IPS-15b (cell line): ENCODE results near the gene ANKH.

Experiments used
- H3K27me3 ChIP-seq: one replicate; pipeline ENCODE4 v1.6.1; 2013; ENCODE audit warnings: low read length; ENCODE audit not compliant: control insufficient read depth, insufficient read depth
- H3K36me3 ChIP-seq: one replicate; pipeline ENCODE4 v1.6.1; 2013; ENCODE audit warnings: low read length; ENCODE audit not compliant: control insufficient read depth, insufficient read depth
- H3K4me1 ChIP-seq: one replicate; pipeline ENCODE4 v1.6.1; 2013; ENCODE audit warnings: mild to moderate bottlenecking, low read length; ENCODE audit not compliant: control insufficient read depth, insufficient read depth
- H3K4me3 ChIP-seq: one replicate; pipeline ENCODE4 v1.5.1; 2013; ENCODE audit warnings: low read depth, low read length
- H3K9ac ChIP-seq: one replicate; pipeline ENCODE4 v1.6.1; 2013; ENCODE audit warnings: low read depth, mild to moderate bottlenecking, low read length
- H3K9me3 ChIP-seq: one replicate; pipeline ENCODE4 v1.6.1; 2013; ENCODE audit warnings: mild to moderate bottlenecking, low read length; ENCODE audit not compliant: control insufficient read depth, insufficient read depth

ANKH gene

GRCh38 chr5:14762549-14763216, 108.9 kb downstream of the ANKH start:
- Histone ChIP-seq H3K9ac (no peak overlapping the region), H3K9me3 (no peaks in the 10 kb centered on the region), H3K4me3 (no peak overlapping the region), H3K4me1 (no peaks in the 10 kb centered on the region), H3K36me3 (no peaks in the 10 kb centered on the region), H3K27me3 (no peaks in the 10 kb centered on the region)

GRCh38 chr5:14760548-14761002, 111.0 kb downstream of the ANKH start:
- H3K4me3 ChIP-seq: no peak overlapping the region
- H3K9ac ChIP-seq: no peak overlapping the region
- H3K4me1 ChIP-seq: no peaks in the 10 kb centered on the region
- H3K36me3 ChIP-seq: no peaks in the 10 kb centered on the region
- H3K9me3 ChIP-seq: no peaks in the 10 kb centered on the region
- no peaks in the 10 kb centered on the region for H3K27me3 ChIP-seq

DNA sequence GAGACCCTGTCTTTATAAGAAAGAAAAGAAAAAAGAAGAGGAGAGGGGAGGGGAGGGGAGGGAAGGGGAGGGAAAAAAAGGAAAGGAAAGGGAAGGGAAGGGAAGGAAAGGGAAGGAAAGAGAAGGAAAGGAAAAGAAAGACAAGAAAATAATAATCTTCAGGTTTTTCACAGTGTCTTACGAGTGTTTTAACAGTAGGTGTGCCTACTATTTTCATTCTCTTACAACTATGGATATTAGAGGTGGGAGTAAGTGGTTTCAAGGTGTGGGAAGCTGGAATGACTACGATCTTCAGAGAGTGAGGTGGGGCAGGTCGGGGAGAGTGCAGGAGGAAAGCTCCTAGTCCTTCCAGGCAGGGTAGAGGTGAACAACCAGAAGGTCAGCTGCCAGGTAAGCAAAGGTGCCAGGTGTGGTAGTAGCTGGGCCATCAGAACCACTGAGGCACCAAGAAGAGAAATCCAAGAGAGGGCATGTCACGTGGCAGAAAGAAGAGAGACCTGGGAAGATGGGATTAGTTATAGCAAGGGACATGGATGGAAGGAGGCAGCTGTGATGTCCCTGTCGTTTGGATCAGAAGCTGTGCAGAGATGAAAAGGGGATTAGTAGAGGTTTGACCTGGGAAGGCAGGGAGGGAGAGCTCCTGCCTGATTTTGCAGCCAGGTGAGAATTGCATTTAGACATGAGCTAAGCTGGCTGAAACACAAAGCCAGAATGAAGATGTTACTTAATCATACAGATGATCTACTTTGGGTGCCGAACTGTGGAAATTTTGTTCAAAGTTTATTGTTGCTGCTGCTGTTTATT, 111.6 kb downstream of the ANKH start:
- Histone ChIP-seq H3K9me3 (no peaks in the 10 kb centered on the region), H3K27me3 (no peaks in the 10 kb centered on the region), H3K9ac (no peak overlapping the region), H3K36me3 (no peaks in the 10 kb centered on the region), H3K4me1 (no peaks in the 10 kb centered on the region), H3K4me3 (no peak overlapping the region)

GRCh38 chr5:14757850-14758249, 113.7 kb downstream of the ANKH start:
- Histone ChIP-seq H3K9me3 (no peaks in the 10 kb centered on the region), H3K4me1 (no peaks in the 10 kb centered on the region), H3K27me3 (no peaks in the 10 kb centered on the region), H3K36me3 (no peaks in the 10 kb centered on the region), H3K9ac (no peak overlapping the region), H3K4me3 (no peak overlapping the region)

DNA sequence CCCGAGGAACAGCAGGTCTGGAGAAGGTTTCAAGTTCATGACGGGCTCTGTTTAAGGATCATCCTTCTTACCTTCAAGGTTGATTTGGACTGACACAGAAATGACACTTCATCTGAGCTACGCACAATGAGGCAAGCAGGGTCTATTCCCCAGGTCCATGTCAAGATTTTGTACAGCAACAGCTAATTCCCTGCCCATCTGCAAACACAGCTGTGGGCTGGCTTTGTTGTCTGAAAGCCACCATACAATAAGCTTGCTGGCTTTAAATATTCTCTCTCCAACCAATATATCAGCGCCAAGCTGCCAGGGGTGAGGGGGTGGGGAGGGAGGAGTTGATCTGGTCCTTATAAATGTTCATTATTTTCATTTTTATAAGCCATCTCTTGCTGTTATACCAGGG, 115.1 kb downstream of the ANKH start:
- no peaks in the 10 kb centered on the region for H3K36me3 ChIP-seq

GRCh38 chr5:14753947-14754346, 117.6 kb downstream of the ANKH start:
- no peaks in the 10 kb centered on the region for H3K9me3 ChIP-seq
- H3K27me3 ChIP-seq: no peaks in the 10 kb centered on the region
- H3K4me1 ChIP-seq: no peaks in the 10 kb centered on the region
- H3K9ac ChIP-seq: no peak overlapping the region
- H3K36me3 ChIP-seq: no peaks in the 10 kb centered on the region
- H3K4me3 ChIP-seq: no peak overlapping the region

More for the DNA sequence above, 115.1 kb downstream of the ANKH start:
- Histone ChIP-seq H3K27me3 (no peaks in the 10 kb centered on the region), H3K4me3 (no peak overlapping the region), H3K9me3 (no peaks in the 10 kb centered on the region), H3K4me1 (no peaks in the 10 kb centered on the region), H3K9ac (no peak overlapping the region)

GRCh38 chr5:14753292-14753691, 118.3 kb downstream of the ANKH start:
- no peaks in the 10 kb centered on the region for H3K4me1 ChIP-seq
- H3K27me3 ChIP-seq: no peaks in the 10 kb centered on the region
- no peak overlapping the region for H3K4me3 ChIP-seq
- H3K9ac ChIP-seq: no peak overlapping the region
- H3K36me3 ChIP-seq: no peaks in the 10 kb centered on the region
- H3K9me3 ChIP-seq: no peaks in the 10 kb centered on the region

GRCh38 chr5:14752497-14753071, 119.0 kb downstream of the ANKH start:
- H3K9me3 ChIP-seq: no peaks in the 10 kb centered on the region
- H3K4me1 ChIP-seq: no peaks in the 10 kb centered on the region
- H3K27me3 ChIP-seq: no peaks in the 10 kb centered on the region
- no peak overlapping the region for H3K4me3 ChIP-seq
- H3K36me3 ChIP-seq: no peaks in the 10 kb centered on the region
- H3K9ac ChIP-seq: no peak overlapping the region

DNA sequence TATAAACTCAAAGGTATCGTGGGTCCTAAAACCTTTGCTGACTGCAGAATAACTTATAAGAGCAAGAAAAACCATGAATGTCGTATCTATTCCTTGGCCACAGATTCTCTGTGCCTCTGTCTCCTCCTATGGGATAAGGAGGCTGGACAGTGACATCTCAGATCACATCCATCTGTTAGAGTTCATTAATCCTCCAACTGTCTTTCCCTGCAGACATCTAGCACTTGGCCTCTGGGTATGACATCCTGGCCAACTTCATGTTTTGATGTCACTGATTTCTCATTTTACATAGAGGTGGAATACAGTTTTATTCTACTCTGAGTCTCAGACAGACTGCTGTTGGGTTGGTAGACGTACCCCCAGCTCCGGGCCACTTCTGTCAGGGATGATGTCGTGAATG, 120.9 kb downstream of the ANKH start:
- H3K4me3 ChIP-seq: no peak overlapping the region
- H3K4me1 ChIP-seq: no peaks in the 10 kb centered on the region
- H3K9me3 ChIP-seq: no peaks in the 10 kb centered on the region
- no peaks in the 10 kb centered on the region for H3K36me3 ChIP-seq
- H3K27me3 ChIP-seq: no peaks in the 10 kb centered on the region
- no peak overlapping the region for H3K9ac ChIP-seq

DNA sequence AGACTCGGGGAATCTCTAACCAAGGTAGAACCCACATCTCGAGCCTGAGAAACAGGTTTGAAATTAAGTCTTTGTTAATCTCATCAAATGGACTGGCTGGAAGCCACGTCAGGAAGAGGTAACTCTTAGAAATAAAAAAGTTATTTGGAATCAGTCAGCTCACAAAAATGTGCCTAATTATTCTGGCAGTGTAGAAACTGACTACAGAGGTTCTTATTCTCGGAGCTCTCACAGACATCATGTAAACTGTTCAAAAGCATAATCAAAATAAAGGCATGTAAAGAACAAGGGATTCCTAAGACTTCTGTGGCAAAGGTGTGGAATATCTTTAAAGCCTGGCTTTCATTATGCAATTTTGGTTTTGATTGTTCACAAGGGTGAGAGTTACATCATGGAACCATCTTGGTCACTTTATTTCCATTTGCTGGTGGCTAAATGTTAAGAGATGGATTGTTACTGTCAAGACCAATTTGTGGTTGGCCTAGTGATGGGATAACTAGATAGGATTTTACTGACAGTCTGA, 121.9 kb downstream of the ANKH start:
- no peak overlapping the region for H3K4me3 ChIP-seq
- H3K27me3 ChIP-seq: no peaks in the 10 kb centered on the region
- H3K9ac ChIP-seq: no peak overlapping the region
- no peaks in the 10 kb centered on the region for H3K9me3 ChIP-seq
- no peaks in the 10 kb centered on the region for H3K4me1 ChIP-seq
- no peaks in the 10 kb centered on the region for H3K36me3 ChIP-seq

DNA sequence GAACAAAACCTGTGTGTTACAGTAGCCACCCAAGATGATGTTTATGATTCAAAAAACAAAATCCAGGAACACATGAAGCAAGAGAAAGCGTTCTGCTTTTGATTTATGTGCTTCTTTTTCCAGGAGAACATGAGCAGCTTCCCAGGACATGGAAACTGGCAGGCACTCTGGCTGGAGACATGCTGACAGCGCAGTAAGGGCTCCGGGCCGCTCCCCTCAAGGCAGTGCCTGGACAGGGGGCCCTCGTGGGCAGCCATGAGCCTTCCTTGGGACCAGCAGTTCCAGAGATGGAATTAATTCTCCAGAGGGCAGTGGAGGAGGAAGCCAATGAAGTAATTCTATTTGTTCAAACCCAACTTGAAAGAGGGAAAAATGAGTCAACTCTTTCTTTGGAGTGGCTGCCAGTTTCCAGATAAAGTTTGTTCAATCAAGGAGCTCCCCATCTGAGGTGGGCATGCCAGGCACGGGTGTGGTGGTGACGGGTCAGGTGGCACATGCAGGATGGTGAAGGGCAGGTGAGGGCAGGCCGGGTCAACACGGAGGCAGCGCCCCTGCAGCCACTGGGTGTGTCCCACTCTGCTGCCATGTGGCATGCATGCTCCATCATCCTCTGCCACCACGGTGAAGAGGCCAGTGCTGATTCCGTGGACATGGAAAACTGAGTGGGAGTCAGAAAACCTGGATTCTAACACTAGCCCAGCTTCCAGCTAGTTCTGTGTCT, 123.2 kb downstream of the ANKH start:
- Histone ChIP-seq H3K9me3 (no peaks in the 10 kb centered on the region), H3K27me3 (no peaks in the 10 kb centered on the region), H3K4me1 (no peaks in the 10 kb centered on the region), H3K9ac (no peak overlapping the region), H3K36me3 (no peaks in the 10 kb centered on the region), H3K4me3 (no peak overlapping the region)
